H9 (cell line): ENCODE measurements around the gene PFN2. TPM values are rescaled to one million over a fixed set of nuclear protein-coding genes. Genes with fewer than 3 reads are reported as not detected.
A peak's percentile ranks its signal among the peaks of the same experiment; 100 is the strongest.

Experiments used
- DNase-seq: peaks from one replicate; pipeline ENCODE4 v3.0.0-alpha.2; 2017
- H2AFZ ChIP-seq: one replicate; pipeline ENCODE4 v1.6.1; 2013; ENCODE audit warnings: mild to moderate bottlenecking, low read length, control low read depth, moderate library complexity
- H2AK5ac ChIP-seq: 2 replicates; pipeline ENCODE4 v1.6.1; 2013; ENCODE audit warnings: low read length, control low read depth, mixed read lengths; ENCODE audit not compliant: insufficient read length
- H2BK120ac ChIP-seq: one replicate; pipeline ENCODE4 v1.6.1; 2013; ENCODE audit warnings: low read depth, mild to moderate bottlenecking, low read length, control low read depth, inconsistent platforms; ENCODE audit not compliant: poor library complexity, severe bottlenecking
- H2BK12ac ChIP-seq: 2 replicates; pipeline ENCODE4 v1.6.1; 2013; ENCODE audit warnings: low read length, control low read depth, mixed read lengths, low read depth; ENCODE audit not compliant: insufficient read length
- H2BK15ac ChIP-seq: 2 replicates; pipeline ENCODE4 v1.6.1; 2013; ENCODE audit warnings: low read depth, low read length, control low read depth
- H2BK20ac ChIP-seq: one replicate; pipeline ENCODE4 v1.6.1; 2013; ENCODE audit warnings: low read depth, mild to moderate bottlenecking, low read length, control low read depth, inconsistent platforms; ENCODE audit not compliant: poor library complexity, severe bottlenecking
- H2BK5ac ChIP-seq: 2 replicates; pipeline ENCODE4 v1.6.1; 2013; ENCODE audit warnings: low read length, control low read depth, mixed read lengths; ENCODE audit not compliant: insufficient read length
- H3K14ac ChIP-seq: 2 replicates; pipeline ENCODE4 v1.6.1; 2013; ENCODE audit warnings: low read length, control low read depth; ENCODE audit not compliant: insufficient read depth
- H3K18ac ChIP-seq: 2 replicates; pipeline ENCODE4 v1.6.1; 2013; ENCODE audit warnings: low read depth, mild to moderate bottlenecking, mixed read lengths, low read length, control low read depth; ENCODE audit not compliant: insufficient read length
- H3K23ac ChIP-seq: 2 replicates; pipeline ENCODE4 v1.6.1; 2013; ENCODE audit warnings: low read length, control low read depth, mixed read lengths, low read depth; ENCODE audit not compliant: insufficient read length
- H3K23me2 ChIP-seq: 2 replicates; pipeline ENCODE4 v1.6.1; 2013; ENCODE audit warnings: low read depth, mild to moderate bottlenecking, mixed read lengths, low read length, control low read depth; ENCODE audit not compliant: insufficient read length, poor library complexity, severe bottlenecking
- H3K27ac ChIP-seq: 2 replicates; pipeline ENCODE4 v1.5.1; 2013; ENCODE audit warnings: low read length, control low read depth, mixed read lengths, low read depth; ENCODE audit not compliant: insufficient read length
- H3K27me3 ChIP-seq: 2 replicates; pipeline ENCODE4 v1.6.1; 2013; ENCODE audit warnings: low read length, control low read depth, inconsistent platforms; ENCODE audit not compliant: insufficient read depth
- H3K4ac ChIP-seq: 2 replicates; pipeline ENCODE4 v1.6.1; 2013; ENCODE audit warnings: low read depth, mild to moderate bottlenecking, control low read depth, inconsistent platforms, low read length, moderate library complexity
- H3K4me1 ChIP-seq: 2 replicates; pipeline ENCODE4 v1.6.1; 2013; ENCODE audit warnings: low read length, control low read depth, inconsistent platforms; ENCODE audit not compliant: insufficient read depth
- H3K4me2 ChIP-seq: 2 replicates; pipeline ENCODE4 v1.6.1; 2013; ENCODE audit warnings: low read length, control low read depth, mixed read lengths; ENCODE audit not compliant: insufficient read length, insufficient read depth
- H3K56ac ChIP-seq: 2 replicates; pipeline ENCODE4 v1.6.1; 2013; ENCODE audit warnings: low read depth, mild to moderate bottlenecking, mixed read lengths, low read length, control low read depth; ENCODE audit not compliant: insufficient read length
- H3K79me1 ChIP-seq: 2 replicates; pipeline ENCODE4 v1.6.1; 2013; ENCODE audit warnings: low read depth, mild to moderate bottlenecking, moderate library complexity, low read length, control low read depth, inconsistent platforms; ENCODE audit not compliant: insufficient read depth, poor library complexity, severe bottlenecking
- H3K79me2 ChIP-seq: 2 replicates; pipeline ENCODE4 v1.6.1; 2013; ENCODE audit warnings: low read length, control low read depth, inconsistent platforms; ENCODE audit not compliant: insufficient read depth
- H3K9ac ChIP-seq: 2 replicates; pipeline ENCODE4 v1.6.1; 2013; ENCODE audit warnings: low read length, control low read depth, mixed read lengths; ENCODE audit not compliant: insufficient read length; ENCODE audit errors: extremely low read depth
- H3K9me3 ChIP-seq: one replicate; pipeline ENCODE4 v1.6.1; 2013; ENCODE audit warnings: low read depth, low read length, inconsistent platforms; ENCODE audit not compliant: control insufficient read depth
- H3T11ph ChIP-seq: one replicate; pipeline ENCODE4 v1.6.1; 2013; ENCODE audit warnings: mild to moderate bottlenecking, low read length, control low read depth, inconsistent platforms
- H4K20me1 ChIP-seq: one replicate; pipeline ENCODE4 v1.6.1; 2013; ENCODE audit not compliant: control insufficient read depth, insufficient read length, insufficient read depth
- H4K5ac ChIP-seq: 2 replicates; pipeline ENCODE4 v1.6.1; 2013; ENCODE audit warnings: low read depth, mild to moderate bottlenecking, mixed read lengths, low read length, control low read depth; ENCODE audit not compliant: insufficient read length
- H4K8ac ChIP-seq: replicated peaks from 2 replicates; pipeline ENCODE4 v1.6.1; 2013; ENCODE audit warnings: low read length, control low read depth, mixed read lengths, low read depth; ENCODE audit not compliant: insufficient read length
- H4K91ac ChIP-seq: 2 replicates; pipeline ENCODE4 v1.6.1; 2013; ENCODE audit warnings: low read depth, mild to moderate bottlenecking, moderate library complexity, mixed read lengths, low read length, control low read depth; ENCODE audit not compliant: insufficient read length
- H3K27ac Mint-ChIP-seq, 3 experiments: 2 replicates in 2 of 3; 3 replicates in 1 of 3; pipeline ENCODE4 v1.8.0; 2020 to 2021; ENCODE audit warnings: mixed read lengths in 3 of 3, mild to moderate bottlenecking in 1 of 3, moderate library complexity in 1 of 3
- H3K27me3 Mint-ChIP-seq: 2 replicates; pipeline ENCODE4 v1.8.0; 2021; ENCODE audit warnings: low read depth, mild to moderate bottlenecking, moderate library complexity, mixed read lengths
- H3K36me3 Mint-ChIP-seq, 3 experiments: 2 replicates in 2 of 3; 3 replicates in 1 of 3; pipeline ENCODE4 v1.8.0; 2020 to 2021; ENCODE audit warnings: low read depth in 3 of 3, mixed read lengths in 3 of 3; ENCODE audit not compliant: insufficient read depth in 1 of 3
- H3K4me1 Mint-ChIP-seq, 2 experiments: 2 replicates each; pipeline ENCODE4 v1.8.0; 2020; ENCODE audit warnings: mixed read lengths in 2 of 2
- H3K4me3 Mint-ChIP-seq, 2 experiments: 2 replicates in 1 of 2; 3 replicates in 1 of 2; pipeline ENCODE4 v1.8.0; 2020 to 2021; ENCODE audit warnings: mild to moderate bottlenecking in 2 of 2, mixed read lengths in 2 of 2, moderate library complexity in 1 of 2
- H3K9me3 Mint-ChIP-seq, 2 experiments: 2 replicates in 1 of 2; 3 replicates in 1 of 2; pipeline ENCODE4 v1.8.0; 2020; ENCODE audit warnings: mild to moderate bottlenecking in 2 of 2, mixed read lengths in 2 of 2, moderate library complexity in 1 of 2
- WGBS: extraction: QIAGEN DNeasy Blood & Tissue Kit; methylation state at CpG from one replicate; pipeline ENCODE4 v1.1.7; 2013; ENCODE audit warnings: missing lambda C conversion rate, low lambda C conversion rate, mixed read lengths; ENCODE audit not compliant: insufficient read length; ENCODE audit errors: extremely low coverage; 5-methylcytosine and 5-hydroxymethylcytosine counted together
- total RNA-seq: library from RNA; stranded (reverse); gene quantifications from 2 replicates; pipeline ENCODE4 v1.2.1, GENCODE V29; 2021
- TF ChIP-seq, protein P1 (sequence below): fragments of 200-600 bp; sonication (generic); conservative IDR thresholded peaks from 3 replicates; pipeline ENCODE4 v1.8.0; 2021; ENCODE audit warnings: antibody characterized with exemption, mild to moderate bottlenecking

Gene PFN2
- total RNA-seq, 1 experiment from 2014 or later = 174 TPM

DNA sequence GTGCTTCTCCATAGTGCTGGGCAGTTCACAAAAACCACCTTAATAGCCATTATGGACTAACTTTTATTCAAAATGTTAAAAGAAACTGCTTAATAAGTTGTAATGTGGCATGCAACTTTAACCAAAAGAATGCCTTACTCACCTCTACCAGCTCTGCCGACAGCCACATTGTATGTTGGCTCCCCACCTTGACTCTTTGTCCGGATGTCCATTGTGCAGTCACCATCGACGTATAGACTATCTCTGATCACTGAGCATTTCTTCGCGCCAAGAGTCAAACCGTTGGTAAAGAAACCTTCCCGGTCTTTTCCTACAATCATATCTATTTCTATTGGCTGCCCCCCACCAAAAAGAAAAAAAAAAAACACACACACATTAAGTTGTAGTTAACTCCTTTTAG lies 2.5 kb downstream of the PFN2 start:
- H3K4me1 Mint-ChIP-seq = peaks cover 52 to 56% of the 10 kb centered on the region in 2 experiments
- no CpG with 5 or more reads among the region's 8 CpGs for WGBS
- H3K27ac ChIP-seq = no peak overlapping the region

More for the DNA sequence above, 2.5 kb downstream of the PFN2 start:
- Histone ChIP-seq H2AFZ (no peak overlapping the region), H3K56ac (no peak overlapping the region), H3K27me3 (no peaks in the 10 kb centered on the region), H3K18ac (no peak overlapping the region), H4K91ac (no peak overlapping the region), H3K14ac (no peak overlapping the region), H3K9me3 (no peaks in the 10 kb centered on the region), H3K9ac (peak overlapping the region; percentile 98), H3K79me1 (peaks cover 4% of the 10 kb centered on the region), H3K79me2 (peaks cover 30% of the 10 kb centered on the region; the same call in 1 of the 2 replicates), H4K5ac (no peak overlapping the region), H4K20me1 (no peaks in the 10 kb centered on the region), H3K4ac (no peak overlapping the region), H3K4me1 (peaks cover 2% of the 10 kb centered on the region; the same call in 1 of the 2 replicates), H2BK15ac (no peak overlapping the region), H4K8ac (no peak overlapping the region), H3K23me2 (peaks cover 19% of the 10 kb centered on the region), H2BK20ac (no peak overlapping the region), H3T11ph (no peak overlapping the region), H2BK5ac (no peak overlapping the region), H2BK12ac (no peak overlapping the region), H3K4me2 (peak overlapping the region; percentile 98), H2AK5ac (no peak overlapping the region), H3K23ac (no peak overlapping the region), H2BK120ac (no peak overlapping the region)
- H3K9me3 Mint-ChIP-seq = no peaks in the 10 kb centered on the region; a peak in 1 of 5 replicates
- no peaks in the 10 kb centered on the region for H3K27me3 Mint-ChIP-seq
- H3K27ac Mint-ChIP-seq = peak overlapping the region; percentile 46 to 88 (median 87); a peak in 5 of 7 replicates
- TF ChIP-seq, protein P1, sequence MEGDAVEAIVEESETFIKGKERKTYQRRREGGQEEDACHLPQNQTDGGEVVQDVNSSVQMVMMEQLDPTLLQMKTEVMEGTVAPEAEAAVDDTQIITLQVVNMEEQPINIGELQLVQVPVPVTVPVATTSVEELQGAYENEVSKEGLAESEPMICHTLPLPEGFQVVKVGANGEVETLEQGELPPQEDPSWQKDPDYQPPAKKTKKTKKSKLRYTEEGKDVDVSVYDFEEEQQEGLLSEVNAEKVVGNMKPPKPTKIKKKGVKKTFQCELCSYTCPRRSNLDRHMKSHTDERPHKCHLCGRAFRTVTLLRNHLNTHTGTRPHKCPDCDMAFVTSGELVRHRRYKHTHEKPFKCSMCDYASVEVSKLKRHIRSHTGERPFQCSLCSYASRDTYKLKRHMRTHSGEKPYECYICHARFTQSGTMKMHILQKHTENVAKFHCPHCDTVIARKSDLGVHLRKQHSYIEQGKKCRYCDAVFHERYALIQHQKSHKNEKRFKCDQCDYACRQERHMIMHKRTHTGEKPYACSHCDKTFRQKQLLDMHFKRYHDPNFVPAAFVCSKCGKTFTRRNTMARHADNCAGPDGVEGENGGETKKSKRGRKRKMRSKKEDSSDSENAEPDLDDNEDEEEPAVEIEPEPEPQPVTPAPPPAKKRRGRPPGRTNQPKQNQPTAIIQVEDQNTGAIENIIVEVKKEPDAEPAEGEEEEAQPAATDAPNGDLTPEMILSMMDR = no peak
- H3K36me3 Mint-ChIP-seq = peaks cover 33 to 47% (median 34%) of the 10 kb centered on the region in 3 experiments
- DNase-seq = no peak
- H3K4me3 Mint-ChIP-seq = peak overlapping the region; percentile 79 to 87
